ENCODE results near the gene RLN3.
A peak's percentile ranks its signal among the peaks of the same experiment; 100 is the strongest.
"Not testable (repeated sequence)": the region's sequence is repeated elsewhere in the genome, so short reads cannot be mapped to it uniquely, and the experiment has no call there.

The RLN3 gene

DNA sequence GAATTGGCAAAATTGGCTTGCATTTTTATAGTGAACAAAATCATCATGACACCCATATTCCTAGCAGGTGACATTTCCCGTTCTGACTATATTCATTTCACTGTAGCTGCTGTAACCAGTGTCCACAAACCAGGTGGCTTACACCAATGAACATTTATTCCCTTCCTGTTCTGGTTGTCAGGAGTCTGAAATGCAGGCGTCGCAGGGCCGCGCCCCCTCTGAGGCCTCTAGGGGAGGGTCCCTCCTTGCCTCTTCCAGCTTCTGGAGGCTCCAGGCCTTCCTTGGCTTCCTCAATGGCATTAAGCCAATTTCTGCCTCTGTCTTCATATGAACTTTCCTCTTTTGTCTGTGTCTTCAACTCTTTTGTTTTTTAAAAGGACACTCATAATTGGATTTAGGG is 6.5 kb upstream of the RLN3 start:
- DNase-seq (ENCODE audit: low read depth in 3 of 3) = no peak

DNA sequence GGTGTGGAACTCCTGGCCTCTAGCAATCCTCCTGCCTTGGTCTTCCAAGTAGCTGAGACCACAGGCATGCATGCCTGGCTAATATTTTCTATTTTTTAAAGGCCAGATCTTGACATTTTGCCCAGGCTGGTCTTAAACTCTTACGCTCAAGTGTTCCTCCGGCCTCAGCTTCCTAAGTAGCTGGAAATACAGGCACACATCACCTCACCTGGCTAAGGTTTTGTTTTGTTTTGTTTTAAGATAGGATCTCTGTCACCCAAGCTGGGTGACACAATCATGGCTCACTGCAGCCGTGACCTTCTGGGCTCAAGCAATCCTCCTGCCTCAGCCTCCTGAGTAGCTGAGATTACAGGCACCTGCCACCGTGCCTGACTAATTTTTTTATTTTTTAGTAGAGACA is 5.5 kb upstream of the RLN3 start:
- DNase-seq (ENCODE audit: low read depth in 3 of 3) = no peak

DNA sequence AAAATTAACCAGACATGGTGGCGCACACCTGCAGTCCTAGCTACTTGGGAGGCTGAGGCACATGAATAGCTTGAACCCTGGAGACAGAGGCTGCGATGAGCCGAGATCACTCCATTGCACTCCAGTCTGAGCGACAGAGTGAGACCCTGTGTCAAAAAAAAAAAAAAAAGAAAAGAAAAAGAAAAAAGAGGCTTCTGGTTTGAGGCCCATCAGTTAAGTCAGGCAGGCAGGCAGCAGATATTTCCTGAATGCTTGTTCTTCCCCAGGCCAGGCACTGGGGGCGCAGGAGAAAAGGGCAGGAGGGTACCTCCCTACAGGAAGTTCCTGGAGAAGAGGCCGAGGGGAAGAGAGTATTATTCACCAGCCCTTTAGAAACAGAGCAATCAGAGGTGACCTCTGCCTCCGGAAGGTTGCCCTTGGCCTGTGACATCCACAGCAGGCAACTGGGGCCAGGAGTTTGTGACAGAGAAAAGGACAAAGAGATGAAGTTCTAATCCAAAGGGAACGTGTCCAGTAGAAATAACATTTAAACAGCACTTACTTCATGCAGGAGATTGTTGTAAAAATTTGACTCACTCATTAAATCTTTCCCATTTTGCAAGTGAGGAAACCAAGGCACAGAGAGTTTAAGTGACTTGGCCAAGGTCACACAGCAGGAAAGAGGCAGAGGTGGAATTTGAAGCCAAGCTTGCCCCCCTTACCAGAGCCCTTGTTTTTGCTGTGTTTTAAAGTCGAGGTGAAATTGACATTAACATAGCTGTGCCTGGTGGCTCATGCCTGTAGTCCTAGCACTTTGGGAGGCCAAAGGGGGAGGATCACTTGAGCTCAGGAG is 4.3 kb upstream of the RLN3 start:
- no peak for DNase-seq (ENCODE audit: low read depth in 3 of 3)

DNA sequence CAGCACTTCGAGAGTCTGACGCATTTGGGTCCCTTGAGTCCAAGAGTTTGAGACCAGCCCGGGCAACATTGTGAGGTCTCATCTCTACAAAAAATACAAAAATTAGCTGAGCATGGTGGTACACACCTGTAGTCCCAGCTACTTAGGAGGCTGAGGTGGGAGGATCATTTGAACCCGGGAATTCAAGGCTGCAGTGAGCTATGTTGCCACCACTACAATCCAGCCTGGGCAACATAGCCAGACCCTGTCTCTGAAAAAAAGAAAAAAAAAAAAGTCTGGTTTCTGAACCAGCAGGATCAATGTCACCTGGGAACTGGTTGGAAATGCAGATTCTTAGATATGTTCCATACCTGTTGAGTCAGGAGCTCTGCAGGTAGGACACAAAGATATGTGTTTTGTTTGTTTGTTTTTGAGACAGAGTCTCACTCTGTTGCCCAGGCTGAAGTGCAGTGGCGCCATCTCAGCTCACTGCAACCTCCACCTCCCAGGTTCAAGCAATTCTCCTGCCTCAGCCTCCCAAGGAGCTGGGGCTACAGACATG is 1.2 kb upstream of the RLN3 start:
- DNase-seq (ENCODE audit: low read depth in 3 of 3) = not testable (repeated sequence)

DNA sequence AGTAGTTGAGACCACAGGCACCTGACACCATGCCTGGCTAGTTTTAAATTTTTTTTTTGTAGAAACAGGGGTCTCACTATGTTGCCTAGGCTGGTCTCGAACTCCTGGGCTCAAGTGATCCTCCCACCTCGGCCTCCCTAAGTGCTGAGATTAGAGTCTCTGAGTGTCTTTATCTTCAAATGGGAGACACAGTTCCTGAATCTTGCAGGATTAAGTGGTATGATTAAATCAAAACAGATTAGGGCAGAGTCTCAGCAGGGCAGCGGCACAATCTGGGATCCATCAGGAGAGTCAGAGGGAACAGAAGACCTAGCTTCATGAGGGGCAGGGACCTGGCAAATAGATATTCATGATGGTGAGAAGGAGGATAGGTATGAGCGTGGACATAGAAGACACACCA is 953 bp downstream of the RLN3 start:
- DNase-seq (ENCODE audit: low read depth in 3 of 3) = no peak

DNA sequence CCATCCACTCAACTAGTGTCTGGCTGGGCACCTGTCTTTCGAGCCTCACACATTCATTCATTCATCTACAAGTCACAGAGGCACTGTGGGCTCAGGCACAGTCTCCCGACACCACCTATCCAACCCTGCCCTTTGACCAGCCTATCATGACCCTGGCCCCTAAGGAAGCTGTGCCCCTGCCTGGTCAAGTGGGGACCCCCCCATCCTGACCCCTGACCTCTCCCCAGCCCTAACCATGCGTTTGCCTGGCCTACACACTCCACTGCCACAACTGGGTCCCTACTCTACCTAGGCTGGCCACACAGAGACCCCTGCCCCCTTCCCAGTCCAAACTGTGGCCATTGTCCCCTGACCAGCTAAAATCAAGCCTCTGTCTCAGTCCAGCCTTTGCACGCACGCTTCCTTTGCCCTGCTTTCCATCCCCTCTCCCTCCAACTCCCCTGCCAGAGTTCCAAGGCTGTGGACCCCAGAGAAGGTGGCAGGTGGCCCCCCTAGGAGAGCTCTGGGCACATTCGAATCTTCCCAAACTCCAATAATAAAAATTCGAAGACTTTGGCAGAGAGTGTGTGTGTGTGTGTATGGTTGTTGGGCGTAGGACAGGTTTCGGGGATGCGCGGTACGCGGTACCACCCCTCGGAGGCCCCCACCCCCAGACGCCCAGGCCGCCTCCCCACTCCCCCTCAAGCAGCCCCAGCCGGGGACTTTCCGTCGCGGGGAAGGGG is 3.2 kb downstream of the RLN3 start:
- DNase-seq (ENCODE audit: low read depth in 3 of 3) = no peak

DNA sequence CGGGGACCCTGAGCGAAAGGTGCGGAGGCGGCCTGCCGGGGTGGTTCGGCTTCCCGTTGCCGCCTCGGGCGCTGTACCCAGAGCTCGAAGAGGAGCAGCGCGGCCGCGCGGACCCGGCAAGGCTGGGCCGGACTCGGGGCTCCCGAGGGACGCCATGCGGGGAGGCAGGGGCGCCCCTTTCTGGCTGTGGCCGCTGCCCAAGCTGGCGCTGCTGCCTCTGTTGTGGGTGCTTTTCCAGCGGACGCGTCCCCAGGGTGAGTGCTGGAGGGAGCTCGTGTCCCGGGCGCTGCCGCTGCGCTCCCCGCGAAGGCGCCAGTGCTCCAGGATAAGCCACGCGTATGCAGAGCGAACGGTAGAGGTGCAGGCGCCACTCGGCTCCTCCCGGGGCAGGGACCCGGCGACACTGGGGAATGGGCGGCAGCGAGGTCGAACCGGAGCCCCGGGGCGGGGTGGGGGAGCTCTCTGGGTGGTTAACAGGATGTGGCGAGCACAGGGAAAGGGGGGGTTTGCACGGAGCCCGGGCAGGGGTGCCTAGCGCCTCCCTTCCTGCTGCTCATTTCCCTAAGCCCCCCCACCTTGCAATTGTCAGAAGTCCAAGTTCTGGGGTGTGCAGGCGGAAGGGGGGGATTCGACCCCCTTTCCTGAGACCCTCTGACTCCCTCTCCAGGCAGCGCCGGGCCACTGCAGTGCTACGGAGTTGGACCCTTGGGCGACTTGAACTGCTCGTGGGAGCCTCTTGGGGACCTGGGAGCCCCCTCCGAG is 4.0 kb downstream of the RLN3 start, which contains the start of gene IL27RA:
IL27RA (plus strand) TSS at position 44 of the 762 bp plus-strand sequence; CDS start at position 155, 111 bp downstream.
- DNase-seq (ENCODE audit: low read depth in 3 of 3) = peak; percentile 46 to 67 (median 49)

DNA sequence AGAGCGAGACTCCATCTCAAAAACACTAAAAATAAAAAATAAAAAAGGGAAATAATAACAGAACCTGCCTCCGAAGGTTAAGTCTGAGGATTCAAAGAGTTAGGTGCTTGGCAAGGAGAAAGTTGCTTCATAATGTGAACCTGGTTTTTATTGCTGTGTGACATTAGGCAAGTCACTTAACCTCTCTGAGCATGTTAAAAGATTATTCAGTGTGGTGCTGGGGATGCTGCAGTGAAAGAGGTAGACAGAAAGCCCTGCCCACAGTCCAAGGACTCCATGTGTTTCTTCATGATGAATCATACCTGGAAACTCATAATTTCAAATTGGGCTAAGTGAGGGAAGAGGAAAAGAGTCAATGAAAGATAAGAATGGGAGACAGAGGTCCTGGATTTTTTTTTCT is 6.0 kb downstream of the RLN3 start:
- no peak for DNase-seq (ENCODE audit: low read depth in 3 of 3)

DNA sequence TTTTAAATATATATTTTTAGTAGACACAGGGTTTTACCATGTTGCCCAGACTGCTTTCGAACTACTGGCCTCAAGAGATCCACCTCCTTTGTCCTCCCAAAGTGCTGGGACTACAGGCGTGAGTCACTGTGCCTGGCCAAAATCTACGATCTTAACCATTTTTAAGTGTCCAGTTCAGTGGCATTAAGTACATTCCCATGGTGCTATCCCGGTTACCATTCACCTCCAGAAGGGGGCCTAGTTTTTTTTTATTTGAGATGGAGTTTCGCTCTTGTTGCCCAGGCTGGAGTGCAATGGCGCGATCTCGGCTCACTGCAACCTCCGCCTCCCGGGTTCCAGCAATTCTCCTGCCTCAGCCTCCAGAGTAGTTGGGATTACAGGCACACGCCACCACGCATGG is 7.2 kb downstream of the RLN3 start:
- not testable (repeated sequence) for DNase-seq (ENCODE audit: low read depth in 3 of 3)

DNA sequence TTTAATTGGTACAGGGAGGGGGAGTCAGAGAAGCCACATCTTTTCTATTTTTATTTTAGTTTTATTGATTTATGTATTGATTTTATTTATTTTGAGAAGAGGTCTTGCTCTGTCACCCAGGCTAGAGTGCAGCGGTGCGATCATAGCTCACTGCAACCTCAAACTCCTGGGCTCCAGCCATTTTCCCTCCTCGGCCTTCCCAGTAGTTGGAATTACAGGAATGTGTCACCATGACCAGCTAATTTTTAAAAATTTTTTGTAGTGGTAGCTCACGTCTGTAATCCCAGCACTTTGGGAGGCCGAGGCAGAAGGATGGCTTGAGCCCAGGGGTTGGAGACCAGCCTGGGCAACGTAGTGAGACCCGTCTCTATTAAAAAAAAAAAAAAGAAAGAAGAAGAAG is 7.8 kb downstream of the RLN3 start:
- no peak for DNase-seq (ENCODE audit: low read depth in 3 of 3)

DNA sequence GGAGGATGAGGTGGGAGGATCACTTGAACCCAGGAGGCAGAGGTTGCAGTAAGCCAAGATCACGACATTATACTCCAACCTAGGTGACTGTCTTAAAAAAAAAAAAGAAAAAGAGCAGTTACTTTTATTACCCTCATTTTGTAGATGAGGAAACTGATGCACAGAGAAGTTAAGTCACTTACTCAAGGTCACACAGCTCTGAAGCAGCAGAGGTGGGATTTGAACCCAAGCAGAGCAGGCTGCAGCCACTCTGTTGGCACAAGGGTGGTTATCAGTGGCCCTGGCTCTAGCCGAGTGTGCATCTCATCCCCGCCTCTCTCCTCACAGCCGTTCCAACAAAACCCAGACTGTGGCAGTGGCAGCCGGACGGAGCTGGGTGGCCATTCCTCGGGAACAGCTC is 11.2 kb downstream of the RLN3 start:
- no peak for DNase-seq (ENCODE audit: low read depth in 3 of 3)

DNA sequence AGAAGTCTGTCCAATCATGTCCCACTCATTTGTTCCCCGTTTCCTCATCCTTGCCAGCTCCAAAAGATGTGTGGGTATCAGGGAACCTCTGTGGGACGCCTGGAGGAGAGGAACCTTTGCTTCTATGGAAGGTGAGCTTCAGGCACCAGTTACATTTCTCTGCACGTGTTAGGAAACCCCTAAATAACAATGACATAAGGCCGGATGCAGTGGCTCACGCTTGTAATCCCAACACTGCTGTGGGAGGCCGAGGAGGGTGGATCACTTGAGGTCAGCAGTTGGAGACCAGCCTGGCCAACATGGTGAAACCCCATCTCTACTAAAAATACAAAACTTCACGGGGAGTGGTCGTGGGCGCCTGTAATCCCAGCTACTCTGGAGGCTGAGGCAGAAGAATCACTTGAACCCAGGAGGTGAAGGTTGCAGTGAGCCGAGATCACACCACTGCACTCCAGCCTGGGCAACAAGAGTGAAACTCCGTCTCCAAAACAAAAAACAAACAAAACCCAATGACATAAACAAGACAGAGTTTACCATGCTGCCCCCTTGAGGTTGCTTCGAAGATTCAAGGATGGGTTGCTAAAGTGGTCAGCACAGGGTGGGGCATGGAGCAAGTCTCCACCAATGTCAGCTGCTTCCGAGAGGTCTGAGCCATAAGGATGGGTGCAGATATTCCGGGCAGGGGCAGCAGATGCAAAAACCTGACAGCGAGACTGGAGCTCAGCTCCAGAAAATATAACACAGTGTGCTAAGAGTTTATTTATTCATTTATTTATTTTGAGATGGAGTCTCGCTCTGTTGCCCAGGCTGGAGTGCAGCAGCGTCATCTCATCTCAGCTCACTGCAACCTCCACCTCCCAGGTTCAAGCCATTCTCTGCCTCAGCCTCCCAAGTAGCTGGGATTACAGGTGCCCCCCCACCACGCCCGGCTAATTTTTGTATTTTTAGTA is 15.0 kb downstream of the RLN3 start:
- DNase-seq (ENCODE audit: low read depth in 3 of 3) = not testable (repeated sequence)

DNA sequence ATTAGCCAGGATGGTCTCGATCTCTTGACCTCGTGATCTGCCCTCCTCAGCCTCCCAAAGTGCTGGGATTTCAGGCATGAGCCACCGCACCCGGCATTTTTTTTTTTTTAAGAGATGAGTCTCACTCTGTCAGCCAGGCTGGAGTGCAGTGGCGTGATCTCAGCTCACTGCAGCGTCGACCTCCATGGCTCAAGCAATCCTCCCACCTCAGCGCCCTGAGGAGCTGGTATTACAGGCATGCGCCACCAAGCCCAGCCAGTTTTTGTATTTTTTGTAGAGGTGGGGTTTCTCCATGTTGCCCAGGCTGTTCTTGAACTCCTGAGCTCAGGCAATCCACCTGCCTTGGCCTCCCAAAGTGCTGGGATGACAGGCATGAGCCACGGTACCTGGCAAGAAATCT is 19.9 kb downstream of the RLN3 start:
- not testable (repeated sequence) for DNase-seq (ENCODE audit: low read depth in 3 of 3)

DNA sequence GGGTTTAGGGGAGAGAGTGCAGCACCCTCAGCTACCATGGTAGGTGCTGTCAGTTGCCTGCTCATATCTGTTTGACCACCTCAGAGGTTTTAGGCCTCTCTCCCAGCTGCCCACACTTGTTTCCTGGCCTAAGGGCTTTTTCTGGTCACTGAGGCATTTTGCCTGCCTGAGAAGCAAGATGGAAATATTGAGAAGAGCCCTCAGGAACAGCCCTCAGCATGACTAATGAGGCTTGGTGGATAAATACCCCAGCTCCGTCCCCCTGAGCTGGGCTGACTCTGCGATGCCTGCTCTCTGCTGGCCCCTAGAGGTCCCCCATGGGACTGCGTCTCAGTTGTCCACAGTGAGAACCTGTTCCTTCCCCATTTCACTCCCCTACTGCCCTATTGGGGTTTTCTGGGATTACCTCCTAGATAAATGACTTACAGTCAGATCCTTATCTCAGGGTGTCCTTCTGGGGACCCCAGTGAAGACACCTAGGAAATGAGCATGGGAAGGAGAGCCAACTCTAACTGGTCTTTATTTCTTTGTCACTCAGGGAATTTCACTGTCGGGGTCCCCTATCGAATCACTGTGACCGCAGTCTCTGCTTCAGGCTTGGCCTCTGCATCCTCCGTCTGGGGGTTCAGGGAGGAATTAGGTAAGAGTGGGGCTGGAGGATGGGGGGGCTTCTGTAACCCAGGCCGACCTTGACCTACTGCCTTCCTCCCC is 20.6 kb downstream of the RLN3 start:
- DNase-seq (ENCODE audit: low read depth in 3 of 3) = peak; percentile 58 to 70 (median 63)

DNA sequence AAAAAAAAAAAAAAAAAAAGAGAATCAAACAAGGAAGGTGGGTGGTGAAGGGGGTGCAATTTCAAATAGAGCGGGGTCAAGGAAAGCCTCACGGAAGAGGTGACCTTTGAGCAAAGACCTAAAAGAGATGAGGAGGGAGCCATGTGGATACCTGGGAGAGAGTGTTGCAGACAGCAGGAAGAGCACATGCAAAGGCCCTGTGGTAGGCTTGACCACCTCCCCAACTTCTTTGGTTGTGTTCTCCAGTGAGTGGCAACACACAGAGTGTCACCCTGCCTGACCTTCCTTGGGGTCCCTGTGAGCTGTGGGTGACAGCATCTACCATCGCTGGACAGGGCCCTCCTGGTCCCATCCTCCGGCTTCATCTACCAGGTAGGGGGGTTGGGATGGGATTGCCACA is 22.6 kb downstream of the RLN3 start:
- no peak for DNase-seq (ENCODE audit: low read depth in 3 of 3)

DNA sequence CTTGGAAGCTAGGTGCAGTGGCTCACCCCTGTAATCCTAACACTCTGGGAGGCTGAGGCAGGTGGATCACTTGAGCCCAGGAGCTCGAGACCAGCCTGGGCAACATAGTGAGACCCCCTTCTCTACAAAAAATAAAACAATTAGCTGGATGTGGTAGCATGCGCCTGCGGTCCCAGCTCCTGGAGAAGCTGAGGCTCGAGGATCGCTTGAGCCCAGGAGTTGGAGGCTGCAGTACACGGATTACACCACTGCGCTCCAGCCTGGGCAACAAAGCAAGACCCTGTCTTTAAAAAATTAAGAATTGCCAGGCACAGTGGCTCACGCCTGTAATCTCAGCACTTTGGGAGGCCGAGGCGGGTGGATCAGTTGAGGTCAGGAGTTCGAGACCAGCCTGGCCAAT is 23.0 kb downstream of the RLN3 start:
- DNase-seq (ENCODE audit: low read depth in 3 of 3) = not testable (repeated sequence)

DNA sequence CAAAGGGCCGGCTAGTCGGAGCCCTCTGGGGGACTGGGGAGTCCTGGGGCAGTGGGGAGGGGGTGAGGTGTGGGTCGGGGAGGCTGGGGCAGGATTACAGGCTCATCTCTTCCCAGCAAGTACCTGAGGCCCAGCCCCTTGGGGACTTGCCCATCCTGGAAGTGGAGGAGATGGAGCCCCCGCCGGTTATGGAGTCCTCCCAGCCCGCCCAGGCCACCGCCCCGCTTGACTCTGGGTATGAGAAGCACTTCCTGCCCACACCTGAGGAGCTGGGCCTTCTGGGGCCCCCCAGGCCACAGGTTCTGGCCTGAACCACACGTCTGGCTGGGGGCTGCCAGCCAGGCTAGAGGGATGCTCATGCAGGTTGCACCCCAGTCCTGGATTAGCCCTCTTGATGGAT is 24.0 kb downstream of the RLN3 start:
- no peak for DNase-seq (ENCODE audit: low read depth in 3 of 3)

DNA sequence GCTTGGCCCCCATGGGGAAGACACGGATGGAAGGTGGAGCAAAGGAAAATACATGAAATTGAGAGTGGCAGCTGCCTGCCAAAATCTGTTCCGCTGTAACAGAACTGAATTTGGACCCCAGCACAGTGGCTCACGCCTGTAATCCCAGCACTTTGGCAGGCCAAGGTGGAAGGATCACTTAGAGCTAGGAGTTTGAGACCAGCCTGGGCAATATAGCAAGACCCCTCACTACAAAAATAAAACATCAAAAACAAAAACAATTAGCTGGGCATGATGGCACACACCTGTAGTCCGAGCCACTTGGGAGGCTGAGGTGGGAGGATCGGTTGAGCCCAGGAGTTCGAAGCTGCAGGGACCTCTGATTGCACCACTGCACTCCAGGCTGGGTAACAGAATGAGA is 24.5 kb downstream of the RLN3 start:
- no peak for DNase-seq (ENCODE audit: low read depth in 3 of 3)

DNA sequence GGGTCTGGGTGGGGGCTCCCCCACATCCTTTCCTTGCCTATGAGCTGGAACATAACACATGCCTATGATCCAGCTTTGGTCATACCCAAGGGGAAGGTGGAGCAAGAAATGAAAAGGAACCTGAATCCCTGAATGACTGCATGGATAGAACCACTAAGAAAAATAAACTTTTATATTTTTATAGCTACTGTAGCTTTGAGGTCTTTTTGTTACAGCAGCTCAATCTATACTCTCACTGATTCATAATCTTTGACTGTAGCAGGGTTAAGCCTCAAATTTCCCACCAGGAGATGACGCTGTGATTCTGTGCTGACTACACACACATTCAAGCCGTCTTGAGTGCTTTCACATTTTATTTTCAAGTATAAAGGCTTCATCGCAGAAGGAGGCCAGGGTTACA is 25.1 kb downstream of the RLN3 start:
- no peak for DNase-seq (ENCODE audit: low read depth in 3 of 3)

DNA sequence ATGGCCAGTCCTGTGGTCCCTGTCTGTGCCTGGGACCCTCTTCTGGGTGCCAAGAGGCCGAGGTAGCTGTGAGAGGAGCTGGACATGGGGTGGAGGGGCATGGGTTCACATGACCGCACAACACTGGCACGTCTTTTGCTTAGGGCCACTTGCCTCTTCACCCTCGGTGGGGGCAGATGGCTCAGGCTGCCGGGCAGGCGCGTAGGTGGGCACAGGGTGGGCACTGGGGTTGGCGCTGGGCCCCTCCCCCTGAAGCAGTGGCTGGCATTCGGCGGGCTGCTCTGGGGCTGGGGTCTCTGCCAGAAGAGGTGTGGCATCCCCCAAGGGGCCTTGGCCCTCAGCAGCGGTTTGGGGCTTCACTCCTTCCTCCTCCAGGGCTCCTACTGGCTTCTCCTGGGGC is 25.6 kb downstream of the RLN3 start:
- DNase-seq (ENCODE audit: low read depth in 3 of 3) = no peak
